Prostate gland (tissue), 2 donors: ENCODE results near the gene THAP5. TPM values are rescaled to one million over a fixed set of nuclear protein-coding genes. Genes with fewer than 3 reads are reported as not detected.
A peak's percentile ranks its signal among the peaks of the same experiment; 100 is the strongest.

Source experiments
- DNase-seq: peaks from one replicate; pipeline ENCODE4 v3.0.0-alpha.2; 2019; ENCODE audit warnings: low spot score
- H3K27ac ChIP-seq, 2 donors: fragments of 200-600 bp; sonication (generic); 2 replicates each; pipeline ENCODE4 v1.5.1; 2017 to 2019
- H3K27me3 ChIP-seq: fragments of 200-600 bp; sonication (generic); replicated peaks from 2 replicates; pipeline ENCODE4 v1.5.1; 2019; ENCODE audit not compliant: insufficient read depth
- H3K36me3 ChIP-seq, 2 donors: fragments of 200-600 bp; sonication (generic); 1 replicate in 1 of 2; 2 replicates in 1 of 2; pipeline versions ENCODE4 v1.5.1 to v1.8.1; 2017 to 2019
- H3K4me1 ChIP-seq: fragments of 200-600 bp; sonication (generic); replicated peaks from 2 replicates; pipeline ENCODE4 v1.5.1; 2019
- H3K4me3 ChIP-seq, 2 donors: fragments of 200-600 bp; sonication (generic); 2 replicates each; pipeline ENCODE4 v1.5.1; 2017 to 2019
- H3K9me3 ChIP-seq: fragments of 200-600 bp; sonication (generic); 2 replicates; pipeline ENCODE4 v1.5.1; 2017
- POLR2A ChIP-seq: fragments of 450-650 bp; IDR thresholded peaks from one replicate; pipeline ENCODE4 v1.6.1; 2016; ENCODE audit warnings: antibody characterized with exemption, mild to moderate bottlenecking
- POLR2AphosphoS5 ChIP-seq: sonication (generic); formaldehyde crosslinking; IDR thresholded peaks from one replicate; pipeline ENCODE4 v1.6.1; 2017; ENCODE audit warnings: antibody characterized with exemption
- WGBS: methylation state at CpG from one replicate; pipeline ENCODE4 v1.1.5; 2018; 5-methylcytosine and 5-hydroxymethylcytosine counted together
- intact Hi-C: fragments of 100-400 bp; cut with DNase I; formaldehyde crosslinking; loops from one replicate; pipeline ENCODE4 v1.14.2; 2022
- total RNA-seq, 2 donors: library from RNA; depleted of rRNA; stranded (reverse); fragments of >200 nt; gene quantifications; one replicate each; pipeline ENCODE4 v1.1.0, GENCODE V29; 2016
- TF ChIP-seq, protein P1 (sequence below), 4 experiments: fragments of 200-600 bp in 2 of 4; fragments of 450-650 bp in 2 of 4; sonication (generic) in 2 of 4; IDR thresholded peaks; 1 replicate in 3 of 4; 2 replicates in 1 of 4; pipeline ENCODE4 v1.5.1; 2016 to 2019; ENCODE audit warnings: antibody characterized with exemption in 4 of 4, mild to moderate bottlenecking in 2 of 4, moderate library complexity in 2 of 4

The THAP5 gene
- total RNA-seq, 2 donors from 2014 or later: 21.3 to 23.4 TPM

DNA sequence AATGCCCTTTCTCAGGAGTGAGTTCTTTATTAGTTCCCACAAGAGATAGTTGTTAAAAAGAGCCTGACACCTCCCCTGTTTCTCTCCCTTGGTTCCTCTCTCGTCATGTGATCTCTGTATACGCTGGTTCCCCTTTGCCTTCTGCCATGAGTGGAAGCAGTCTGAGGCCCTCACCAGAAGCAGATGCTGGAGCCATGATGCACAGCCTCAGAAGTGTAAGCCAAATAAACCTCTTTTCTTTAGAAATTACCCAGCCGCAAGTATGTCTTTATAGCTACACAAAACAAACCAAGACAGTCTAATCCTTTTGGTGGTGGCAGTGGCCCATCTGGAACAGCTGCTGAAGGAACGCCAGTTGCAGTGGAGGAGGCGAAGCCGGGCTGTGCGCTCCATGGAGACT, 9.4 kb upstream of the THAP5 start:
- 96% methylated on average over 7 of the region's 7 CpGs for WGBS
- intact Hi-C loops: no loop called here
- H3K4me1 ChIP-seq: no peaks in the 10 kb centered on the region

DNA sequence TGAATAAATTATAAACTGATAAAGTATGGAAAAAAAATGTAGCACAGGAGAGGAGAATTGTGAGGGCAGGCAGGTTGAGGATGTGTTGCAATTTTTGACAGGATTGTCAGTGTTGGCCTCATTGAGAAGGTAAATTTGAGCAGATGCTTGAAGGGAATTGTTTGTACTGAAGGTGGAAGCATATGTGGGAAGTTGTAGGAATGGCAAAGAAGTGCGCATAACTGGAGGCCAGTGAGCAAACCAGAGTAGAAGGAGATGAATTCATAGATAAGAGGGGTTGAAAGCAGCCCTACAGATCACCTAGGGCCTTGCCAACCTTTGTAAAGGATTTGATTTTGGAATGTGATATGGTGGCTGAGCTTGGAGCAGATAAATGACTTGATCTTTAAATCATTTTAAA, 6.6 kb upstream of the THAP5 start:
- Histone ChIP-seq H3K4me3 (no peak overlapping the region), H3K9me3 (no peaks in the 10 kb centered on the region), H3K27me3 (no peaks in the 10 kb centered on the region), H3K36me3 (no peaks in the 10 kb centered on the region), H3K27ac (no peak overlapping the region), H3K4me1 (no peaks in the 10 kb centered on the region)
- WGBS: 81% methylated on average over 1 of the region's 1 CpG
- DNase-seq: no peak
- intact Hi-C loops: no loop called here
- TF ChIP-seq, protein P1, sequence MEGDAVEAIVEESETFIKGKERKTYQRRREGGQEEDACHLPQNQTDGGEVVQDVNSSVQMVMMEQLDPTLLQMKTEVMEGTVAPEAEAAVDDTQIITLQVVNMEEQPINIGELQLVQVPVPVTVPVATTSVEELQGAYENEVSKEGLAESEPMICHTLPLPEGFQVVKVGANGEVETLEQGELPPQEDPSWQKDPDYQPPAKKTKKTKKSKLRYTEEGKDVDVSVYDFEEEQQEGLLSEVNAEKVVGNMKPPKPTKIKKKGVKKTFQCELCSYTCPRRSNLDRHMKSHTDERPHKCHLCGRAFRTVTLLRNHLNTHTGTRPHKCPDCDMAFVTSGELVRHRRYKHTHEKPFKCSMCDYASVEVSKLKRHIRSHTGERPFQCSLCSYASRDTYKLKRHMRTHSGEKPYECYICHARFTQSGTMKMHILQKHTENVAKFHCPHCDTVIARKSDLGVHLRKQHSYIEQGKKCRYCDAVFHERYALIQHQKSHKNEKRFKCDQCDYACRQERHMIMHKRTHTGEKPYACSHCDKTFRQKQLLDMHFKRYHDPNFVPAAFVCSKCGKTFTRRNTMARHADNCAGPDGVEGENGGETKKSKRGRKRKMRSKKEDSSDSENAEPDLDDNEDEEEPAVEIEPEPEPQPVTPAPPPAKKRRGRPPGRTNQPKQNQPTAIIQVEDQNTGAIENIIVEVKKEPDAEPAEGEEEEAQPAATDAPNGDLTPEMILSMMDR (IDR thresholded peaks at IDR 0.05): no peak
- TF ChIP-seq POLR2A: no peak
- no peak for TF ChIP-seq POLR2AphosphoS5

More for the DNA sequence above, 9.4 kb upstream of the THAP5 start:
- H3K27me3 ChIP-seq: no peaks in the 10 kb centered on the region
- TF ChIP-seq POLR2A: no peak
- no peak overlapping the region for H3K27ac ChIP-seq
- no peaks in the 10 kb centered on the region for H3K36me3 ChIP-seq
- no peak overlapping the region for H3K4me3 ChIP-seq
- H3K9me3 ChIP-seq: no peaks in the 10 kb centered on the region
- DNase-seq: no peak

DNA sequence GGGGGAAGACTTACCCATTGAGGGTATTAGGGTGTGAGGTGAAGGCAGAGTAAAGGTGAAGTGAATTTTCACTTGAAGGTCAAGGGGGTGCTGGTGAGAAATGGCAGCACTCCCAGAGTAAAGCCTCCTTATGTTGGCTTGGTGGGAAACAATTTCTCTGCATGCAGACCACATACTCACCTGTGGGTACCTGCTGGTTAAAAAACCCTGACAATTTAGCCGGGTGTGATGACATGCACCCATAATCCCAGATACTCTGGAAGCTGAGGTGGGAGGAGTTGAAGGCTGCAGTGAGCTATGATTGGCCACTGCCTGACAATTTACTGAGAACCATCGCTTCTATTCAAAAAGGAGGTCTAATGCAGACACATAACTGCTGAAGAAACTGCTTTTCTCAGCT, 5.7 kb upstream of the THAP5 start:
- WGBS: 85% methylated on average over 2 of the region's 2 CpGs
- intact Hi-C loops: no loop called here
- TF ChIP-seq POLR2A (no peak), POLR2AphosphoS5 (no peak)
- TF ChIP-seq, protein P1 (IDR thresholded peaks at IDR 0.05): no peak
- Histone ChIP-seq H3K27me3 (no peaks in the 10 kb centered on the region), H3K36me3 (no peaks in the 10 kb centered on the region), H3K27ac (no peak overlapping the region), H3K4me3 (no peak overlapping the region), H3K4me1 (no peaks in the 10 kb centered on the region), H3K9me3 (no peaks in the 10 kb centered on the region)
- no peak for DNase-seq

DNA sequence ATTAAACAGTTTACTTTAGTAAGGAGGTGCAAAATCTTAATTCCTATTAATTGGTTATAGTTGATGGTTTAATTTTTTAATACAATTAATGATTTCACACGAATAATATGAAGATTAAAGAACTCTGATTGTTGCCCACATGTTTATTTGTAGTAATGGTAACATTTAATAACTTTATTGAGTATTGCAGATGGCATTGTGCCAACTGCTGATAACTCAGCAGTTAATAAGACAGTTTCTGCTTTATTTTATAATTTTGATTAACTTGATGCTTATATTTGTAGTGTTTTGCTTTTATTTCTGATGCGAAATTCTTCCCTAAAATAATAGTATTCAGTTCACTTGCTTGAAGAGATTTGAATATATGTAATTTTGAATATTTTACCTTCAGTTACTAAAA, 3.0 kb upstream of the THAP5 start:
- WGBS: 93% methylated on average over 2 of the region's 2 CpGs
- TF ChIP-seq, protein P1 (IDR thresholded peaks at IDR 0.05): no peak
- no peak for TF ChIP-seq POLR2A
- no peak for TF ChIP-seq POLR2AphosphoS5
- Histone ChIP-seq H3K27ac (no peak overlapping the region), H3K36me3 (no peaks in the 10 kb centered on the region), H3K9me3 (no peaks in the 10 kb centered on the region), H3K4me1 (no peaks in the 10 kb centered on the region), H3K4me3 (no peak overlapping the region), H3K27me3 (no peaks in the 10 kb centered on the region)
- intact Hi-C loops: no loop called here
- DNase-seq: no peak

DNA sequence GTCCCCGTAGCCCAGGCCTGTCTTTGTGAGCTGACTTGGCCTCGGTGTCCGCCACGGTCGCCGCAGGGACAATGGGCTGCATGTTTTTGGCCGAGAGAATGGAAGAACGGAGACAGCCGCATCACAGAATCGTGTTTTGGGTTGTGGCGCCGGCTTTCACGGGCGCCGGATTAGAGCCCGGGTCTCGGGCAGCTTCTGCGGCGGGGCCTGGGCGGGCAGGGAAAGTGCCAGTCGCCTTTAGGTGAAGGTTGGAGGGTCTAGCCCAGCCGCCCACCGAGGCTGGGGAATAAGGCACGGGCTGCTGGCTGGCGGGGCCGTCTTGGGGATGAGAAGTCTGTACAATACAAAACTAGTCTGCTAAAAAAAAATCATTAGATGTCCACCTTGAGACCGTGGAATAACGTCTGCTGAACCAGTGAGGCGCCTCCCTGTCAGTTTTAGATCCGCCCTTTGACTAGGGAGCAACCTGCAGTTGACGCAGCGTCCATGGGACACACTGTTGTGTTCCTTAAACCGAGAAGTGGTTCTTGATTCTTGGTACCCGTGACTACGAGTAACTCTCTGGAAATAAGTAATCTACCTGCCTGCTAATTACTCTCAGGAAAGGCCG, 745 bp upstream of the THAP5 start:
- H3K27me3 ChIP-seq: no peaks in the 10 kb centered on the region
- peak; percentile 51 for DNase-seq
- H3K27ac ChIP-seq: peak overlapping the region; percentile 89 to 97
- no peaks in the 10 kb centered on the region for H3K9me3 ChIP-seq
- H3K36me3 ChIP-seq: no peaks in the 10 kb centered on the region
- peak overlapping the region; percentile 53 to 90 for H3K4me3 ChIP-seq
- TF ChIP-seq POLR2AphosphoS5: peak; percentile 24
- TF ChIP-seq, protein P1 (IDR thresholded peaks at IDR 0.05): no peak
- WGBS: under 1% methylated on average over 36 of the region's 36 CpGs
- H3K4me1 ChIP-seq: no peaks in the 10 kb centered on the region
- intact Hi-C loops: no loop called here
